CD14-positive monocyte (primary cell): Measurements from ENCODE around the gene SLC6A20. TPM values are rescaled to one million over a fixed set of nuclear protein-coding genes. Genes with fewer than 3 reads are reported as not detected.

Experiments
- DNase-seq, 3 donors: peaks; one replicate each; pipeline ENCODE4 v3.0.0-alpha.2; 2011 to 2022
- H2AFZ ChIP-seq: 2 replicates; pipeline ENCODE4 v1.6.0; 2012; ENCODE audit warnings: mild to moderate bottlenecking, low read depth, low read length, inconsistent platforms; ENCODE audit not compliant: insufficient read depth, poor library complexity, severe bottlenecking
- H3K27ac ChIP-seq, 2 donors: 1 replicate in 1 of 2; 2 replicates in 1 of 2; pipeline ENCODE4 v1.5.1; 2012 to 2013; ENCODE audit warnings: low read length in 2 of 2, control low read depth in 1 of 2, inconsistent platforms in 1 of 2, low read depth in 1 of 2, mild to moderate bottlenecking in 1 of 2
- H3K27me3 ChIP-seq, 2 donors: one replicate each; pipeline versions ENCODE4 v1.6.0 to v1.6.1; 2011 to 2013; ENCODE audit warnings: low read length in 2 of 2; ENCODE audit not compliant: control insufficient read depth in 2 of 2, insufficient read depth in 2 of 2
- H3K36me3 ChIP-seq, 2 donors: replicated peaks in 1 of 2; 1 replicate in 1 of 2; 2 replicates in 1 of 2; pipeline versions ENCODE4 v1.5.1 to v1.6.1; 2012 to 2013; ENCODE audit warnings: low read length in 2 of 2, control low read depth in 1 of 2, inconsistent platforms in 1 of 2, mild to moderate bottlenecking in 1 of 2; ENCODE audit not compliant: insufficient read depth in 2 of 2, control insufficient read depth in 1 of 2
- H3K4me1 ChIP-seq, 2 donors: 1 replicate in 1 of 2; 2 replicates in 1 of 2; pipeline versions ENCODE4 v1.5.1 to v1.6.1; 2012 to 2013; ENCODE audit warnings: low read length in 2 of 2, control low read depth in 1 of 2, inconsistent platforms in 1 of 2, mild to moderate bottlenecking in 1 of 2, moderate library complexity in 1 of 2; ENCODE audit not compliant: insufficient read depth in 2 of 2, control insufficient read depth in 1 of 2
- H3K4me2 ChIP-seq: replicated peaks from 2 replicates; pipeline ENCODE3; 2012; ENCODE audit warnings: low read length, moderate library complexity, mild to moderate bottlenecking; ENCODE audit not compliant: poor library complexity, severe bottlenecking; ENCODE audit errors: extremely low read depth
- H3K4me3 ChIP-seq, 3 experiments: fragments of 200-600 bp in 1 of 3; sonication (generic) in 1 of 3; replicated peaks in 1 of 3; 1 replicate in 2 of 3; 2 replicates in 1 of 3; pipeline ENCODE4 v1.5.1; 2011 to 2013; ENCODE audit warnings: low read length in 3 of 3, mild to moderate bottlenecking in 3 of 3, control low read depth in 2 of 3, low read depth in 2 of 3, inconsistent platforms in 1 of 3, moderate library complexity in 1 of 3
- H3K79me2 ChIP-seq: 2 replicates; pipeline ENCODE4 v1.6.0; 2012; ENCODE audit warnings: mild to moderate bottlenecking, control low read depth, inconsistent platforms, low read length, moderate library complexity; ENCODE audit not compliant: insufficient read depth
- H3K9ac ChIP-seq: 2 replicates; pipeline ENCODE4 v1.6.0; 2017; ENCODE audit warnings: low read length, mild to moderate bottlenecking; ENCODE audit not compliant: insufficient read depth, poor library complexity, severe bottlenecking
- H3K9me3 ChIP-seq, 2 donors: replicated peaks in 1 of 2; 1 replicate in 1 of 2; 2 replicates in 1 of 2; pipeline versions ENCODE4 v1.5.1 to v1.6.1; 2012 to 2013; ENCODE audit warnings: low read length in 2 of 2, control low read depth in 1 of 2; ENCODE audit not compliant: control insufficient read depth in 1 of 2, insufficient read depth in 1 of 2
- H4K20me1 ChIP-seq: 2 replicates; pipeline ENCODE4 v1.6.0; 2012; ENCODE audit warnings: mild to moderate bottlenecking, low read length, control low read depth, moderate library complexity; ENCODE audit not compliant: insufficient read depth
- H3K27ac Mint-ChIP-seq, 7 donors: one replicate each; pipeline ENCODE4 v1.8.0; 2020; ENCODE audit warnings: mild to moderate bottlenecking in 7 of 7, mixed read lengths in 7 of 7, moderate library complexity in 6 of 7, inconsistent platforms in 2 of 7
- H3K27me3 Mint-ChIP-seq, 3 donors: one replicate each; pipeline ENCODE4 v1.8.0; 2021 to 2022; ENCODE audit warnings: low read depth in 3 of 3, mild to moderate bottlenecking in 3 of 3, mixed read lengths in 3 of 3, moderate library complexity in 3 of 3, inconsistent platforms in 1 of 3
- H3K36me3 Mint-ChIP-seq, 2 donors: one replicate each; pipeline ENCODE4 v1.8.0; 2020; ENCODE audit warnings: mixed read lengths in 2 of 2, inconsistent platforms in 1 of 2, mild to moderate bottlenecking in 1 of 2
- H3K4me1 Mint-ChIP-seq: one replicate; pipeline ENCODE4 v1.8.0; 2020; ENCODE audit warnings: mild to moderate bottlenecking, mixed read lengths
- H3K4me3 Mint-ChIP-seq, 2 donors: one replicate each; pipeline ENCODE4 v1.8.0; 2020; ENCODE audit warnings: mild to moderate bottlenecking in 2 of 2, mixed read lengths in 2 of 2, moderate library complexity in 1 of 2
- H3K9me3 Mint-ChIP-seq, 7 donors: one replicate each; pipeline ENCODE4 v1.8.0; 2020 to 2022; ENCODE audit warnings: mixed read lengths in 7 of 7, mild to moderate bottlenecking in 6 of 7, moderate library complexity in 6 of 7, inconsistent platforms in 2 of 7
- CTCF ChIP-seq: fragments of 200-600 bp; IDR thresholded peaks from one replicate; pipeline ENCODE4 v1.8.0; 2022; ENCODE audit warnings: antibody characterized with exemption, mild to moderate bottlenecking
- WGBS: methylation state at CpG from one replicate; pipeline ENCODE4 v1.1.5; 2013; ENCODE audit warnings: missing lambda C conversion rate; ENCODE audit not compliant: insufficient coverage; 5-methylcytosine and 5-hydroxymethylcytosine counted together
- intact Hi-C, 2 donors: fragments of 100-400 bp; cut with micrococcal nuclease; formaldehyde crosslinking; loops; one replicate each; pipeline versions ENCODE4 v1.15.0 to v1.15.1; 2023
- polyA plus RNA-seq, 3 donors: library from polyadenylated mRNA; depleted of rRNA in 1 of 3; unstranded in 2 of 3; stranded (reverse) in 1 of 3; fragments of 300-500 nt in 2 of 3; fragments of >200 nt in 1 of 3; fragmentation: Illumina TruSeq in 2 of 3; gene quantifications; 1 replicate in 2 of 3; 2 replicates in 1 of 3; pipeline ENCODE4 v1.2.3, GENCODE V29; 2012 to 2021

The SLC6A20 gene
- polyA plus RNA-seq, 3 donors = not detected

GRCh38 chr3:45741742-45742460, 54.4 kb downstream of the SLC6A20 start:
- Mint-ChIP-seq H3K36me3 (peaks cover 75 to 88% of the 10 kb centered on the region in 2 donors), H3K4me1 (peaks cover 17% of the 10 kb centered on the region), H3K4me3 (no peak overlapping the region), H3K27me3 (no peaks in the 10 kb centered on the region), H3K27ac (peak overlapping the region in 3 of 7 donors; percentile 3 to 57 (median 54)), H3K9me3 (no peaks in the 10 kb centered on the region)
- WGBS = 80% methylated on average over 1 of the region's 6 CpGs
- DNase-seq = peak in 2 of 3 donors; percentile 6 to 24
- H3K79me2 ChIP-seq = no peaks in the 10 kb centered on the region
- intact Hi-C loops = no loop called here
- no peak overlapping the region for H3K4me2 ChIP-seq
- peaks cover 12% of the 10 kb centered on the region in 2 donors for H3K4me1 ChIP-seq
- H3K4me3 ChIP-seq = no peak overlapping the region
- no peaks in the 10 kb centered on the region for H3K27me3 ChIP-seq
- no peak overlapping the region for H2AFZ ChIP-seq
- H3K27ac ChIP-seq = peak overlapping the region in 1 of 2 donors; percentile 49
- H3K9me3 ChIP-seq = no peaks in the 10 kb centered on the region
- TF ChIP-seq CTCF = no peak
- peak overlapping the region; percentile 11 for H3K9ac ChIP-seq
- H3K36me3 ChIP-seq = peaks cover 83 to 99% of the 10 kb centered on the region in 2 donors
- peaks cover 25% of the 10 kb centered on the region for H4K20me1 ChIP-seq

- peaks cover 80 to 88% of the 10 kb centered on the region in 2 donors for H3K36me3 Mint-ChIP-seq
- H3K4me2 ChIP-seq = no peak overlapping the region
Measured at GRCh38 chr3:45741247-45741646, 55.1 kb downstream of the SLC6A20 start.

More at GRCh38 chr3:45741247-45741646, 55.1 kb downstream of the SLC6A20 start:
- peaks cover 12% of the 10 kb centered on the region in 2 donors for H3K4me1 ChIP-seq
- peaks cover 17% of the 10 kb centered on the region for H3K4me1 Mint-ChIP-seq
- no peak overlapping the region for H3K4me3 Mint-ChIP-seq
- no peaks in the 10 kb centered on the region for H3K27me3 ChIP-seq
- DNase-seq = no peak
- no peak overlapping the region for H3K4me3 ChIP-seq
- H3K9ac ChIP-seq = peak overlapping the region; percentile 11
- no peaks in the 10 kb centered on the region for H3K9me3 Mint-ChIP-seq
- peak overlapping the region in 5 of 7 donors; percentile 62 to 79 (median 69) for H3K27ac Mint-ChIP-seq
- no peaks in the 10 kb centered on the region for H3K27me3 Mint-ChIP-seq
- H3K27ac ChIP-seq = no peak overlapping the region
- H4K20me1 ChIP-seq = peaks cover 26% of the 10 kb centered on the region
- no peak for TF ChIP-seq CTCF
- no peak overlapping the region for H2AFZ ChIP-seq
- no peaks in the 10 kb centered on the region for H3K9me3 ChIP-seq
- peaks cover 85 to 99% of the 10 kb centered on the region in 2 donors for H3K36me3 ChIP-seq
- intact Hi-C loops = no loop called here
- H3K79me2 ChIP-seq = no peaks in the 10 kb centered on the region
